Measurements from ENCODE around the gene OXCT2.

The OXCT2 gene

GRCh38 chr1:39761557-39762260 is 9.4 kb downstream of the OXCT2 start:
- no peak for DNase-seq

GRCh38 chr1:39761016-39761415 is 10.1 kb downstream of the OXCT2 start:
- no peak for DNase-seq

- DNase-seq, result no peak
Measured at GRCh38 chr1:39760074-39761008, 10.8 kb downstream of the OXCT2 start.

GRCh38 chr1:39759436-39759726 is 11.8 kb downstream of the OXCT2 start:
- DNase-seq, result no peak

GRCh38 chr1:39758556-39759435 is 12.4 kb downstream of the OXCT2 start:
- DNase-seq, result no peak

GRCh38 chr1:39757501-39757900 is 13.6 kb downstream of the OXCT2 start:
- DNase-seq, result no peak

DNA sequence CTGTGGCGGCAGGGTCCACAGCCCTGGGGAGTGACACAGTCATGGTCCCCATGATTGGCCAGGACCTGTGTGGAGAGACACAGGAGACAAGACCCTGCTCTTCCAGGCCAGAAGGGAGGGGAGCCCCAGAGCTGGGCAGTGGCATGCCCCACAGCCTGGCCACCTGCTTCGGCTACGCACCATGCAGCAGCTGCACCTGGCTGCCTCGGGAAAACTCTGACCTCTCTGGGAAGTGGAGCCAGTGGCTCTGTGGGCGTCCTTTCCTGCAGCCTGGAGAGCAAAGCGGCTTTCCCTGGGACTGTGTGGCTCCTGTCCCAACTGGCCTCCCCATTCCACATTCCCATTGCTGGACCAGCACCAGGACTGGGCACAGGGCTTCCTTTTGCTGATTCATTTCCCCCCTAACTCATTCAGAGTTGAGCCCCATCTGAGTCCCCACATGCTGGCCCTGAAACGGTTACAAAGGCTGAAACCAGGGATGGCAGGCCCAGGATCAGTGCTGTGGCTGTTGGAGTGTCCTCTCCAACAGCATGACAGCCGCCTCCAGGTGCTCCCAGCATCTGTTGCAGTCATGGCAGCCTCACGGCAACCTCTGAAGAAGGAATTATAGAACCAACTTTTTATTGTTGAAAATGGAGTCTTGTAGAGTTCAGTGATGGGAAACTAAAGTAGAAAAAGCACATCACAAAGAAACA is 15.0 kb downstream of the OXCT2 start:
- DNase-seq, result no peak

GRCh38 chr1:39754906-39755504 is 16.1 kb downstream of the OXCT2 start:
- no peak for DNase-seq

GRCh38 chr1:39754026-39754570 is 17.1 kb downstream of the OXCT2 start:
- DNase-seq, result no peak

GRCh38 chr1:39753132-39754025 is 17.8 kb downstream of the OXCT2 start:
- no peak for DNase-seq

GRCh38 chr1:39752703-39753102 is 18.4 kb downstream of the OXCT2 start:
- no peak for DNase-seq

GRCh38 chr1:39751595-39751994 is 19.6 kb downstream of the OXCT2 start:
- no peak for DNase-seq

DNA sequence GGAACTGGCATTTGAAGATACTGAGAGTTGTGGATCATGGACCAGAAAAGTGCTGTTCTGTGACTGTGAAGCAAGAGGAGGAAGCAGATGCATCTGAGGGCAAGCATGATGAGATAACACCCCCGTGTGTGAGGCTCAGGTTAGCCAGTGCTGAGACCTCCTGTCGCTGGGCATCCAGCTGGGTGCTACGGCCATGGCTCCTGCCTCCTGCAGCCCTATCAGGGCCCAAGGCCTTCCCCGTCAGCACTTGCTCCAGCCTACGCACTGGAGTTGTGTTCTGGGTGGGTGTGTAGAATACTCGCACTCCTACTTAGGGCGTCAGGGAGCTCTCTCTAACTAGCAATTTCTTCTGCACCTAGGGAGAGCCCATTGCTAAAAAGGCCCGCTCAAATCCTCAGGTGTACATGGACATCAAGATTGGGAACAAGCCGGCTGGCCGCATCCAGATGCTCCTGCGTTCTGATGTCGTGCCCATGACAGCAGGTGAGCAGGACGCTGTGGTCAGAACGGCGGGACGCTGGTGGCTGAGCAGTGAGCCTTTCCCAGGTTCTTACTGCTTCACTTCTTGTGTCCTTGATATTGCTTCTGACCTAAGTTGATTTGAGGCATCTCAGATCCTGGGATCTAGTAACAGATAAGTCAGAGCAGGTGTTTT is 26.0 kb downstream of the OXCT2 start:
- no peak for DNase-seq

DNA sequence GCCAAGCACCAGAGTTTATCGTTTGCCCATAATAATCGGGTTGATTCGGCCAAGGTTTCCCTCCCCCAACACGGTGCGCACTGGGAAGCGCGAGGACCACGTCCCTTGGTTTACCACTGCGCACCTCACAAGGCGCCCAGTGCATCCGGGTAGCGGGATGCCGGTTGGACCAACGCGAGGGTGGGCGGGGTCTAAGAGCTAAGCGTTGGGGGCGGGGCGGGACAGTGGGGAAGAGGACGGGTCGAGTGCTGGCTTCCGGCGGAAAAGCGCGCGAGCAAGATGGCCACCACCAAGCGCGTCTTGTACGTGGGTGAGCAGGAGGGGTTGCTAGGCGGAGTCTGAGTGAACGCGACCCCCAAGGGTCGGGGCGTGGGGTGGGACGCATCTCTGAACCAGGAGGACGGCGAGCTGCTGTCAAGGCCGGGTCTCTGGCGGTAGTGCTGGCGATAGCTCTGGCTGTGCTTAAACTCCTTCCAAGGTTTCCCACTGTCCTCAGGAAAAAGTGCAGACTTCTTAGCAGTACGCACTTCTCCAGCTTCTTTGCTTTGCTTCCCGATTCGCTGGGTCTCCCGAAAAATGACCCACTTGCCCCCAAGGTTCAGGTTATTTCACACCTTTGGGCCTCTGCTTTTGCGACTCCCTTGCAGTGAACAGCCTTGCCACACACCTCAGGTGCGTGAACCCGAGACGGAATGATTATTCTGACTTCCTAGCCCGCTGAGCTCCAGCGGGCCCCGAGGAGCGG is 32.4 kb downstream of the OXCT2 start, which contains the start of gene PPIE:
Gene PPIE (plus strand): TSS at position 261 of the 745 bp plus-strand sequence. CDS start 19 bp downstream, at position 280.
- peak; percentile 93 to 95 for DNase-seq

DNA sequence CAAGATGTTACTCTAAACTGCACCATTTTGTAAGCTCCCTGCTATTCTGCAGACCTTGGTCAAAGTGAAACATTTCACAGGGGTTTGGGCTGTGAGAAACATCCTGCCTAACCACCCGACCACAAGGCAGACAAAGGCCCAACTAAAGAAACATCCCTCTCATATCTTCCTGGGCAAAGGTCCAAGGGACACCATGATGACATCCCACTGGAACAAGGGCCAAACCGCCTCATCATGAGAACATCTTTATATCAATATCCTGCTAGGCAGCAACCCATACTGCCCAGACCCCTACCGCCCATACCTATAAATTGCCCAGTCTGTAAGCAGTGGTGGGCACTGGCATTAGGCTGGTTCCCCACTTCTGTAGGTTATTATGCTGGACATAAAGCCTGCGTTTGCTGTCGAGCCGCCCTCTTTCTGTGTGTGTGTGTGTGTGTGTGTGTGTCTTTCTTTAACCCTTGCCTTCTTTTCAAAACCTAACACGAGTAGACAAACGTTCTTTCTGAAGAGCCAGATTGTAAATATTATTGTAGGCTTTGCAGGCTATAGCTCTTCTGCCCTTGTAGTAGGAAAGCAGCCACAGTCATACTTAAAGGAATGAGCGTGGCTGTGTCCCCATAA is 33.5 kb downstream of the OXCT2 start:
- DNase-seq, result peak in 1 of 2 donors; percentile 6

GRCh38 chr1:39735731-39736130 is 35.4 kb downstream of the OXCT2 start:
- DNase-seq, result no peak

GRCh38 chr1:39733161-39733560 is 38.0 kb downstream of the OXCT2 start:
- no peak for DNase-seq

DNA sequence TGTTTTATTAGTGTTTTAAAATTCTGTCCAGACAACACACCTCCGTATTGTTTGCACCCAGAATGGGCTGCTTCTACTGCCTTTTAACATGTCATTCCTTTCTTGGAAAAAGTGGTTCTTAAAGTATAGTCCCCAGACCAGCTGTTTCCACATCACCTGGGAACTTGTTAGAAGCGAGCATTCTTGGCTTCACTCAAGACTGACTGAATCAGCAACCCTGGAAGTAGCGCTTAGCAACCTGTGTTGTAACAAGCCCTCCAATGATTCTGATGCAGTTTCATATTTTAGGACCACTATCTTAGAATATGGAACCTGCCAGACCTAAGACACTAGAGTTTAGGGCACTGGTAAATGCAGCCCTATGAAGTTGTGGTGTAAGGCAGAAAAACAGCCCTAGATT is 38.4 kb downstream of the OXCT2 start:
- no peak for DNase-seq

GRCh38 chr1:39729842-39730241 is 41.3 kb downstream of the OXCT2 start:
- no peak for DNase-seq

All from CD4-positive, alpha-beta T cell treated with Interferon alpha-2 for 1 hour (primary cell).